Left lung (tissue), 10 donors: ENCODE data around the gene OLFML3. TPM values are rescaled to one million over a fixed set of nuclear protein-coding genes. Genes with fewer than 3 reads are reported as not detected.
A peak's percentile ranks its signal among the peaks of the same experiment; 100 is the strongest.

Experiments
- ATAC-seq: fragments of 200-7000 bp; cut with Tn5 transposase; one replicate; pipeline ENCODE4 v1.9.1; 2020; ENCODE audit warnings: moderate library complexity
- DNase-seq, 4 donors: peaks; one replicate each; pipeline ENCODE4 v3.0.0-alpha.2; 2013 to 2020
- H3K27ac ChIP-seq, 2 donors: fragments of 200-600 bp; sonication (generic) in 1 of 2; one replicate each; pipeline versions ENCODE4 v1.5.0 to v1.8.0; 2020 to 2021
- H3K27me3 ChIP-seq, 2 donors: fragments of 200-600 bp; sonication (generic) in 1 of 2; one replicate each; pipeline versions ENCODE4 v1.5.0 to v1.8.0; 2020 to 2021
- H3K36me3 ChIP-seq, 2 donors: fragments of 200-600 bp; sonication (generic) in 1 of 2; one replicate each; pipeline versions ENCODE4 v1.5.0 to v1.8.0; 2020 to 2021
- H3K4me1 ChIP-seq, 2 donors: fragments of 200-600 bp; one replicate each; pipeline ENCODE4 v1.8.0; 2021
- H3K4me3 ChIP-seq, 2 donors: fragments of 200-600 bp; sonication (generic) in 1 of 2; one replicate each; pipeline versions ENCODE4 v1.5.0 to v1.8.0; 2020 to 2021; ENCODE audit warnings: mild to moderate bottlenecking in 1 of 2
- H3K9me3 ChIP-seq, 2 donors: fragments of 200-600 bp; sonication (generic) in 1 of 2; one replicate each; pipeline versions ENCODE4 v1.5.0 to v1.8.0; 2020 to 2021
- CTCF ChIP-seq, 2 donors: fragments of 200-600 bp; sonication (generic) in 1 of 2; IDR thresholded peaks; one replicate each; pipeline versions ENCODE4 v1.5.0 to v1.8.0; 2021; ENCODE audit warnings: antibody characterized with exemption in 2 of 2
- intact Hi-C, 2 donors: fragments of 100-400 bp; cut with DNase I; formaldehyde crosslinking; loops; one replicate each; pipeline versions ENCODE4 v1.11.2 to v1.14.2; 2022
- polyA plus RNA-seq, 6 donors: library from polyadenylated mRNA; unstranded; fragments of 120-200 nt; gene quantifications; one replicate each; pipeline ENCODE4 v1.2.1, GENCODE V29; 2013; ENCODE audit not compliant: insufficient read length in 6 of 6
- total RNA-seq, 2 donors: library from RNA; stranded (reverse); fragmentation: NEBNext Ultra II Directional; extraction: Animal tissue kit (Norgen Biotek cat#: 25700); gene quantifications; one replicate each; pipeline ENCODE4 v1.2.1, GENCODE V29; 2021
- donor health status: DM: no; HTN: yes; CAD: no.
- donor health status: DM: no; HTN: no; CAD: no.

OLFML3 gene
- total and polyA plus RNA-seq, 8 donors = 53.8 to 291 (median 259) TPM

- Histone ChIP-seq H3K27me3 (no peaks in the 10 kb centered on the region), H3K4me3 (no peak overlapping the region), H3K4me1 (no peaks in the 10 kb centered on the region), H3K36me3 (no peaks in the 10 kb centered on the region), H3K9me3 (peaks cover 7 to 24% of the 10 kb centered on the region in 2 donors), H3K27ac (no peak overlapping the region)
- DNase-seq (no peak), ATAC-seq (no peak)
- TF ChIP-seq CTCF (IDR thresholded peaks at IDR 0.05) = no peak
- intact Hi-C loops = no loop called here
These were observed 13.8 kb downstream of the OLFML3 start for GRCh38 chr1:113993072-113993471.

- no peak for TF ChIP-seq CTCF (IDR thresholded peaks at IDR 0.05)
- Histone ChIP-seq H3K4me3 (no peak overlapping the region), H3K36me3 (no peaks in the 10 kb centered on the region), H3K4me1 (no peaks in the 10 kb centered on the region), H3K27ac (no peak overlapping the region), H3K27me3 (no peaks in the 10 kb centered on the region), H3K9me3 (peaks cover 7 to 24% of the 10 kb centered on the region in 2 donors)
- no peak for DNase-seq
- no peak for ATAC-seq
- intact Hi-C loops = no loop called here
These were observed 14.5 kb downstream of the OLFML3 start for GRCh38 chr1:113993766-113994165.

- Histone ChIP-seq H3K4me3 (no peak overlapping the region), H3K36me3 (no peaks in the 10 kb centered on the region), H3K4me1 (no peaks in the 10 kb centered on the region), H3K9me3 (peaks cover 7 to 24% of the 10 kb centered on the region in 2 donors), H3K27me3 (no peaks in the 10 kb centered on the region), H3K27ac (no peak overlapping the region)
- DNase-seq = no peak
- no peak for ATAC-seq
- intact Hi-C loops = no loop called here
- no peak for TF ChIP-seq CTCF (IDR thresholded peaks at IDR 0.05)
These were observed 16.1 kb downstream of the OLFML3 start for GRCh38 chr1:113995382-113995781.

- H3K4me3 ChIP-seq = no peak overlapping the region
- DNase-seq (peak in 1 of 4 donors; percentile 53), ATAC-seq (no peak)
- H3K4me1 ChIP-seq = no peaks in the 10 kb centered on the region
- no peak overlapping the region for H3K27ac ChIP-seq
- no peaks in the 10 kb centered on the region for H3K27me3 ChIP-seq
- no peak for TF ChIP-seq CTCF (IDR thresholded peaks at IDR 0.05)
- H3K9me3 ChIP-seq = peaks cover 7 to 24% of the 10 kb centered on the region in 2 donors
- intact Hi-C loops = no loop called here
- no peaks in the 10 kb centered on the region for H3K36me3 ChIP-seq
These were observed 19.1 kb downstream of the OLFML3 start for GRCh38 chr1:113998361-113998760.

- Histone ChIP-seq H3K27ac (no peak overlapping the region), H3K4me3 (no peak overlapping the region), H3K36me3 (no peaks in the 10 kb centered on the region), H3K27me3 (no peaks in the 10 kb centered on the region), H3K9me3 (peaks cover 7 to 21% of the 10 kb centered on the region in 2 donors), H3K4me1 (no peaks in the 10 kb centered on the region)
- no peak for DNase-seq
- intact Hi-C loops = no loop called here
- no peak for ATAC-seq
- no peak for TF ChIP-seq CTCF (IDR thresholded peaks at IDR 0.05)
These were observed 20.0 kb downstream of the OLFML3 start for GRCh38 chr1:113999233-113999632.
